Measurements from ENCODE around the gene GATAD1.

DNA sequence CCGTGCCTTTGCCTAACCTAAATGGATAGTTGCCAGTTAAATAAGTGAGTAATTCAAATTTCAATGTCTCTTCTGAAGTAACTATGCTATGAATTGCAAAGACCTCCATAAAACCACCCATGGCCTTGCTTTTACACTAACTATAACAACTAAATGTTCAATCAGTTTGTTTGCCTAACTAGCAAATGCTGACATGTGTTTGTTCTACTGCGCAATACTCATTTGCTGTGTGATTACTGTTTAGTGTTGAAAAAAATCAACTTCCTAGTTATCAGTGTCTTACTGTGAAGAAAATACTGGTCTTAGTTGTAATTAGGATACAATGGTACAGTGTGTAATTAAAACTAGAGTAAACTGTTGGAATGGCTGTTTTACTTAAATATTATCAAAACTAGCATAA is 47.3 kb upstream of the GATAD1 start:
- TF ChIP-seq SMC3 (IDR thresholded peaks at IDR 0.05; ENCODE audit: low read depth, low read length) (no peak), MXI1 (IDR thresholded peaks at IDR 0.05; ENCODE audit: borderline replicate concordance, low read depth, low read length) (no peak), RCOR1 (IDR thresholded peaks at IDR 0.05; ENCODE audit: insufficient replicate concordance, low read length) (no peak), POLR2A (IDR thresholded peaks at IDR 0.05; ENCODE audit: low read depth, low read length) (no peak), RFX5 (IDR thresholded peaks at IDR 0.05; ENCODE audit: low read depth, low read length) (no peak)
- TF ChIP-seq, protein P1, sequence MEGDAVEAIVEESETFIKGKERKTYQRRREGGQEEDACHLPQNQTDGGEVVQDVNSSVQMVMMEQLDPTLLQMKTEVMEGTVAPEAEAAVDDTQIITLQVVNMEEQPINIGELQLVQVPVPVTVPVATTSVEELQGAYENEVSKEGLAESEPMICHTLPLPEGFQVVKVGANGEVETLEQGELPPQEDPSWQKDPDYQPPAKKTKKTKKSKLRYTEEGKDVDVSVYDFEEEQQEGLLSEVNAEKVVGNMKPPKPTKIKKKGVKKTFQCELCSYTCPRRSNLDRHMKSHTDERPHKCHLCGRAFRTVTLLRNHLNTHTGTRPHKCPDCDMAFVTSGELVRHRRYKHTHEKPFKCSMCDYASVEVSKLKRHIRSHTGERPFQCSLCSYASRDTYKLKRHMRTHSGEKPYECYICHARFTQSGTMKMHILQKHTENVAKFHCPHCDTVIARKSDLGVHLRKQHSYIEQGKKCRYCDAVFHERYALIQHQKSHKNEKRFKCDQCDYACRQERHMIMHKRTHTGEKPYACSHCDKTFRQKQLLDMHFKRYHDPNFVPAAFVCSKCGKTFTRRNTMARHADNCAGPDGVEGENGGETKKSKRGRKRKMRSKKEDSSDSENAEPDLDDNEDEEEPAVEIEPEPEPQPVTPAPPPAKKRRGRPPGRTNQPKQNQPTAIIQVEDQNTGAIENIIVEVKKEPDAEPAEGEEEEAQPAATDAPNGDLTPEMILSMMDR (conservative IDR thresholded peaks at IDR 0.05; ENCODE audit: low read depth, low read length): no peak
